H1 (cell line): ENCODE results near the gene TGFBI. TPM values are rescaled to one million over a fixed set of nuclear protein-coding genes. Genes with fewer than 3 reads are reported as not detected.

Source experiments
- BACH1 ChIP-seq: IDR thresholded peaks from 2 replicates; pipeline ENCODE4 v1.6.1; 2012; ENCODE audit warnings: low read length, improper control_type of control experiment
- CHD2 ChIP-seq: IDR thresholded peaks from 2 replicates; pipeline ENCODE4 v1.6.1; 2012; ENCODE audit warnings: low read length, improper control_type of control experiment
- CHD7 ChIP-seq: fragments of 300-600 bp; sonication (generic); IDR thresholded peaks from 2 replicates; pipeline ENCODE4 v1.7.1; 2012; ENCODE audit warnings: low read length, moderate library complexity, mild to moderate bottlenecking, inconsistent platforms; ENCODE audit not compliant: insufficient replicate concordance
- CTCF ChIP-seq, 3 experiments: IDR thresholded peaks; 1 replicate in 2 of 3; 2 replicates in 1 of 3; pipeline versions ENCODE4 v1.5.1 to v1.6.1; 2011; ENCODE audit warnings: low read length in 3 of 3, mild to moderate bottlenecking in 3 of 3, inconsistent platforms in 2 of 3, low read depth in 1 of 3, moderate library complexity in 1 of 3; ENCODE audit not compliant: insufficient read depth in 1 of 3; ENCODE audit errors: control extremely low read depth in 1 of 3
- SAP30 ChIP-seq: fragments of 300-600 bp; sonication (generic); IDR thresholded peaks from 2 replicates; pipeline ENCODE4 v1.7.1; 2012; ENCODE audit warnings: low read length, moderate library complexity, mild to moderate bottlenecking, inconsistent platforms; ENCODE audit not compliant: insufficient read depth, insufficient replicate concordance
- SIX5 ChIP-seq: IDR thresholded peaks from 2 replicates; pipeline ENCODE4 v1.6.1; 2011; ENCODE audit warnings: mild to moderate bottlenecking, low read depth, low read length
- YY1 ChIP-seq: IDR thresholded peaks from 2 replicates; pipeline ENCODE4 v1.6.1; 2011; ENCODE audit warnings: low read depth, mild to moderate bottlenecking, low read length
- polyA plus RNA-seq, 7 experiments: library from polyadenylated mRNA; depleted of rRNA in 3 of 7; stranded (reverse) in 5 of 7; unstranded in 2 of 7; fragments of >200 nt in 5 of 7; fragments of 200-250 nt in 2 of 7; gene quantifications; 1 replicate in 5 of 7; 2 replicates in 1 of 7; 4 replicates in 1 of 7; pipeline versions ENCODE4 v1.2.1 to v1.2.3, GENCODE V29; 2011 to 2013; ENCODE audit warnings: missing spikeins in 2 of 7, mixed read lengths in 2 of 7
- total RNA-seq: library from RNA; stranded (reverse); fragmentation: NEBNext Ultra II Directional; extraction: Animal tissue kit (Norgen Biotek cat#: 25700); gene quantifications from 2 replicates; pipeline ENCODE4 v1.2.1, GENCODE V29; 2021

The TGFBI gene
- total and polyA plus RNA-seq, 2 of the 8 experiments (the other 6 are each of a cell fraction or from before 2014, with no cell fraction given): 6.0 to 8.5 TPM

- TF ChIP-seq CTCF (IDR thresholded peaks at IDR 0.05; ENCODE audit: control extremely low read depth in 1 of 3, insufficient read depth in 1 of 3, low read depth in 1 of 3, low read length in 3 of 3) (no peak), BACH1 (no peak), SAP30 (no peak), CHD7 (no peak), SIX5 (no peak), CHD2 (no peak), YY1 (no peak)
- TF ChIP-seq, all 59 proteins: peak for 0
Observed at GRCh38 chr5:135979510-135979909, 49.3 kb upstream of the TGFBI start (continued).
